DOHH2 (cell line): ENCODE data around the gene MPPED1.

Experiments used
- H3F3A ChIP-seq: fragments of 200-600 bp; sonication (generic), shearing (Covaris generic); 2 replicates; pipeline ENCODE4 v1.6.0; 2016; ENCODE audit warnings: antibody characterized with exemption, mild to moderate bottlenecking; ENCODE audit not compliant: control insufficient read depth, insufficient read depth
- H3K27ac ChIP-seq: fragments of 200-600 bp; sonication (generic); 2 replicates; pipeline ENCODE4 v1.5.1; 2014; ENCODE audit warnings: low read depth, mild to moderate bottlenecking, low read length, moderate library complexity
- H3K27me3 ChIP-seq: fragments of 200-600 bp; sonication (generic); 2 replicates; pipeline ENCODE4 v1.6.1; 2014; ENCODE audit warnings: mild to moderate bottlenecking, low read length, mixed read lengths; ENCODE audit not compliant: control insufficient read depth
- H3K36me3 ChIP-seq: fragments of 200-600 bp; sonication (generic); 2 replicates; pipeline ENCODE4 v1.6.1; 2014; ENCODE audit warnings: mild to moderate bottlenecking, low read length, moderate library complexity, mixed read lengths; ENCODE audit not compliant: control insufficient read depth
- H3K4me1 ChIP-seq: fragments of 200-600 bp; sonication (generic); 2 replicates; pipeline ENCODE4 v1.6.1; 2014; ENCODE audit warnings: mild to moderate bottlenecking, low read length, mixed read lengths; ENCODE audit not compliant: control insufficient read depth
- H3K4me2 ChIP-seq: fragments of 200-600 bp; sonication (generic); 2 replicates; pipeline ENCODE4 v1.6.0; 2014; ENCODE audit warnings: mild to moderate bottlenecking, low read length, moderate library complexity
- H3K4me3 ChIP-seq: fragments of 200-600 bp; sonication (generic); 2 replicates; pipeline ENCODE4 v1.5.1; 2014; ENCODE audit warnings: mild to moderate bottlenecking, low read length, mixed read lengths
- H3K79me2 ChIP-seq: fragments of 200-600 bp; sonication (generic); 2 replicates; pipeline ENCODE4 v1.6.1; 2014; ENCODE audit warnings: mild to moderate bottlenecking, low read length, mixed read lengths; ENCODE audit not compliant: control insufficient read depth
- H3K9me2 ChIP-seq: fragments of 200-600 bp; sonication (generic); replicated peaks from 2 replicates; pipeline ENCODE4 v1.6.1; 2014; ENCODE audit warnings: mild to moderate bottlenecking, low read length, mixed read lengths; ENCODE audit not compliant: control insufficient read depth
- H3K9me3 ChIP-seq: fragments of 200-600 bp; sonication (generic); 2 replicates; pipeline ENCODE4 v1.6.1; 2014; ENCODE audit warnings: antibody characterized with exemption, low read length, mixed read lengths; ENCODE audit not compliant: control insufficient read depth, insufficient read depth
- H4K20me1 ChIP-seq: fragments of 200-600 bp; sonication (generic); 2 replicates; pipeline ENCODE4 v1.6.0; 2014; ENCODE audit warnings: low read depth, mild to moderate bottlenecking, antibody characterized with exemption, low read length, moderate library complexity; ENCODE audit not compliant: control insufficient read depth, insufficient read depth
- EZH2phosphoT487 ChIP-seq: fragments of 200-600 bp; sonication (generic); IDR thresholded peaks from 2 replicates; pipeline ENCODE4 v1.6.1; 2017; ENCODE audit warnings: borderline replicate concordance, mild to moderate bottlenecking, antibody characterized with exemption, low read length, moderate library complexity, mixed read lengths
- TF ChIP-seq, protein P1 (sequence below): fragments of 200-600 bp; sonication (generic); IDR thresholded peaks from one replicate; pipeline ENCODE4 v1.5.1; 2014; ENCODE audit warnings: antibody characterized with exemption, mild to moderate bottlenecking, low read depth, low read length; ENCODE audit not compliant: poor library complexity, severe bottlenecking

MPPED1 gene

DNA sequence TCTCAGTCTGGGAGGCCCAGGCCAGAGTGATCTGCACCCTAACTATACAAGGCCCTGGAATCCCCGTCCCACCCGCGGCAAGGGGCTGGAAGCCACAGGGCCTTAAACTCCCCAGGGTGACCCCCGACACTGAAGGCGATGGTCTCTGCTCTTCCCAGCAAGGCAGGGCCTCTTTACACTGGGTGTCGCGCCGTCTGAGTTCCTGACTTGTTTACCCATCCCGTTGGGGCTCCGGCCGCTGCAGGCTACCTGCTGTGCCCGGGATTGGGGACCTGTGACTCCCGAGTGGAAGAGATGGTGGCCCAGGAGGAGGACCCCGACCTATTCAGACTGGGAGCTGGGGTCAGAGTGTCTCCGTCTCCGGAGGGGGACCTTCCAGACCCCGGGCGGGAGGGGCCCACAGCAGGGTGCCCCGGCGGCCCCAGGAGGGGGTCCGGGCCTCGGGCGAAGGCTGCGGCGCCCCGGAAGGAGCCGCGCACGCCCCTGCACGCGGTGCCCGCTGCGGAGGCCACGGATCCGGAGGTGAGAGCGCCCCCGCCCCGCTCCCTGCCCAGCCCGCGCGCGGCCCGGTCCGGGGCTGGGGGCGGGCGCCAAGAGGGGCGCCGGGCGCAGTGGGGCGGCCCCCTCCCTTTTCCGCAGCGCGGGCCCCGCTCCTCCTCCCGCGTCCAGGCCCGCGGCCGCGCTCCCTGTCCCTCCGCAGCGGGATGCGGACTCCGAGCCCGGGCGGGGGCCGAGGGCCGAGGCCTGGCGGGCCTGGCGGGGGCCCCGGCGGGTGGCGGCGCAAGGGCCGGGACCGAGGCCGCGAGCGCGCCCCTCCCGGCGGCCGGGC lies 560 bp upstream of the MPPED1 start:
- Histone ChIP-seq H3K4me3 (no peak overlapping the region), H3K4me1 (no peaks in the 10 kb centered on the region), H3K36me3 (no peaks in the 10 kb centered on the region), H4K20me1 (no peaks in the 10 kb centered on the region), H3K27ac (no peak overlapping the region), H3K27me3 (no peaks in the 10 kb centered on the region), H3K9me2 (no peaks in the 10 kb centered on the region), H3K4me2 (no peak overlapping the region), H3F3A (no peaks in the 10 kb centered on the region), H3K79me2 (no peaks in the 10 kb centered on the region), H3K9me3 (no peaks in the 10 kb centered on the region)
- TF ChIP-seq, protein P1, sequence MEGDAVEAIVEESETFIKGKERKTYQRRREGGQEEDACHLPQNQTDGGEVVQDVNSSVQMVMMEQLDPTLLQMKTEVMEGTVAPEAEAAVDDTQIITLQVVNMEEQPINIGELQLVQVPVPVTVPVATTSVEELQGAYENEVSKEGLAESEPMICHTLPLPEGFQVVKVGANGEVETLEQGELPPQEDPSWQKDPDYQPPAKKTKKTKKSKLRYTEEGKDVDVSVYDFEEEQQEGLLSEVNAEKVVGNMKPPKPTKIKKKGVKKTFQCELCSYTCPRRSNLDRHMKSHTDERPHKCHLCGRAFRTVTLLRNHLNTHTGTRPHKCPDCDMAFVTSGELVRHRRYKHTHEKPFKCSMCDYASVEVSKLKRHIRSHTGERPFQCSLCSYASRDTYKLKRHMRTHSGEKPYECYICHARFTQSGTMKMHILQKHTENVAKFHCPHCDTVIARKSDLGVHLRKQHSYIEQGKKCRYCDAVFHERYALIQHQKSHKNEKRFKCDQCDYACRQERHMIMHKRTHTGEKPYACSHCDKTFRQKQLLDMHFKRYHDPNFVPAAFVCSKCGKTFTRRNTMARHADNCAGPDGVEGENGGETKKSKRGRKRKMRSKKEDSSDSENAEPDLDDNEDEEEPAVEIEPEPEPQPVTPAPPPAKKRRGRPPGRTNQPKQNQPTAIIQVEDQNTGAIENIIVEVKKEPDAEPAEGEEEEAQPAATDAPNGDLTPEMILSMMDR = no peak
- no peak for TF ChIP-seq EZH2phosphoT487

DNA sequence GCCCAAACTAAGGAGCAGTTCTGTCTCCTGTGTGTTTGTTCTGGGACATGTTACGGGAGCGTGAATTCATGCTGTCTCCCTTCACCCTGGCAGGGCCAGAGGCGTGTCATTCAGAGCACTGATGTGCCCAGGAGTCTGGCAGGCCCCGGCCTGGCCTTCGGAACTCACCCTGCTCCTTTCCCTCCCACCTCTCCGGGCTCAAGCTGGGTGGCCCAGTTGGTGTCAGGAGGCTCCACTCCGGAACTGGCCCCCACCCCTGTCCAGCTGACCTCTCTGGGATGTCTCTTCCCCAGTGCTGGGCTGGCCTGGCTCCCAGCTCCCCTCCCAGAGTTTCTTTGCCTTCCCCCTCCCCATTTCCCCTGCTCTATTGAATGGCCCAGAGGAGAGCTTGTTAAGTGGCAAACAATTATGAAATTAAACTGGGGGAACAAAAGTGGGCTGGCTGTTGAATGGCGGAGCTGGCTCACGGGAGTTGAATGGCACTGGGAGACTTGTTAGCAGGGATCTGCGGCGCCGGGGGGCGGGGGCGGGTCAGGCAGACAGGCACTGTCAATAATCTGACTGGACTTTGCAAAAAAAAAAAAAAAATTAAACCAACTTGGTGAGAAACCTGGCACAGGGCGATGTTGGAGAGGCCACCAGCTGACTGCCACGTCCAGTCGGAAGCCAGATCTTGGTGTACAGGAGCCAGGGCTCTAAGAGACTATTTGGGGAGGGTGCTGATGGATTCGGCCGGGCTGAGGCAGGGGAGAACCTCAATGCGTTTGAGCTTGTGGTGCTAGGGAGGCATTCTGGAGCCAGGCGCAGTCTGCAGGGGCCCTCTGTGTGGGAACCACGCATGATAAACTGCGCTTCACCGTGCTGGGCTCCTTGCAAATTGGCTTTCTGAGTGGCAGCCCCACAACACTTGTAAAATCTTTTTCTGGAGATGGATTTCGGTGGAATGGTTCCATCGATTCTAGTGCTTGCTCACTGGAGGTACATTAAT lies 1.3 kb downstream of the MPPED1 start:
- H3K27ac ChIP-seq = no peak overlapping the region
- H3K9me3 ChIP-seq = no peaks in the 10 kb centered on the region
- H3K79me2 ChIP-seq = no peaks in the 10 kb centered on the region
- H3K4me2 ChIP-seq = no peak overlapping the region
- no peaks in the 10 kb centered on the region for H3F3A ChIP-seq
- H3K27me3 ChIP-seq = no peaks in the 10 kb centered on the region
- no peaks in the 10 kb centered on the region for H3K4me1 ChIP-seq
- H3K36me3 ChIP-seq = no peaks in the 10 kb centered on the region
- H3K9me2 ChIP-seq = no peaks in the 10 kb centered on the region
- TF ChIP-seq, protein P1 = no peak
- no peak for TF ChIP-seq EZH2phosphoT487
- H3K4me3 ChIP-seq = no peak overlapping the region
- H4K20me1 ChIP-seq = no peaks in the 10 kb centered on the region

DNA sequence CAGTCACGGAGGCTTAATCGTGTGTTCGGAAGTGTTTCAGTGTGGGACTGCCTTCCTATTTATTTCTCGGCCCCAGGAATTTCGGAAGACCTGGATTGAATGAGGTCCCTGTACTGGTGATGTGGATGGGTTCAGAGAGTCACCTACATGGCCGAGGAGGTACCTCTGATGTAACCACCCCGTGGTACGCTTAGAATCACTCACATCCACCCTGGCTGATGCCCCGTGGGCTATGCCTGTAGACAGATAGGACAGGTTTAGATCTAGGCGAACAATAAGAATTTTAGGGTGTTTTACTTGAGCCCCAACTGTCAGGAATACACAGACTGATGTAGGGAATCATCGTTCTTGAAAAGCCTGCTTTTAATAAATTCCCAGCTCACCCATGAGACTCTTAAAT lies 2.0 kb downstream of the MPPED1 start:
- H4K20me1 ChIP-seq = no peaks in the 10 kb centered on the region
- H3K9me2 ChIP-seq = no peaks in the 10 kb centered on the region
- H3F3A ChIP-seq = no peaks in the 10 kb centered on the region
- H3K4me1 ChIP-seq = no peaks in the 10 kb centered on the region
- H3K79me2 ChIP-seq = no peaks in the 10 kb centered on the region
- no peak overlapping the region for H3K4me2 ChIP-seq
- H3K9me3 ChIP-seq = no peaks in the 10 kb centered on the region
- no peaks in the 10 kb centered on the region for H3K36me3 ChIP-seq
- no peaks in the 10 kb centered on the region for H3K27me3 ChIP-seq
- no peak overlapping the region for H3K27ac ChIP-seq
- TF ChIP-seq EZH2phosphoT487 = no peak
- TF ChIP-seq, protein P1 = no peak
- H3K4me3 ChIP-seq = no peak overlapping the region
